Sigmoid colon (tissue), 4 donors: Measurements from ENCODE around the gene RGS7.

Source experiments
- EP300 ChIP-seq, 4 donors: sonication (generic); formaldehyde crosslinking; IDR thresholded peaks; one replicate each; pipeline ENCODE4 v1.6.1; 2017; ENCODE audit warnings: antibody characterized with exemption in 4 of 4
- POLR2A ChIP-seq, 2 donors: fragments of 450-650 bp; IDR thresholded peaks; one replicate each; pipeline ENCODE4 v1.6.1; 2016; ENCODE audit warnings: antibody characterized with exemption in 2 of 2, mild to moderate bottlenecking in 2 of 2, moderate library complexity in 2 of 2
- POLR2AphosphoS5 ChIP-seq, 4 donors: sonication (generic); formaldehyde crosslinking; IDR thresholded peaks; one replicate each; pipeline ENCODE4 v1.6.1; 2017; ENCODE audit warnings: antibody characterized with exemption in 4 of 4
- TF ChIP-seq, protein P1 (sequence below), 4 experiments: fragments of 450-650 bp in 3 of 4; fragments of 200-600 bp in 1 of 4; IDR thresholded peaks; one replicate each; pipeline ENCODE4 v1.5.1; 2016 to 2019; ENCODE audit warnings: antibody characterized with exemption in 4 of 4, mild to moderate bottlenecking in 3 of 4, moderate library complexity in 2 of 4

DNA sequence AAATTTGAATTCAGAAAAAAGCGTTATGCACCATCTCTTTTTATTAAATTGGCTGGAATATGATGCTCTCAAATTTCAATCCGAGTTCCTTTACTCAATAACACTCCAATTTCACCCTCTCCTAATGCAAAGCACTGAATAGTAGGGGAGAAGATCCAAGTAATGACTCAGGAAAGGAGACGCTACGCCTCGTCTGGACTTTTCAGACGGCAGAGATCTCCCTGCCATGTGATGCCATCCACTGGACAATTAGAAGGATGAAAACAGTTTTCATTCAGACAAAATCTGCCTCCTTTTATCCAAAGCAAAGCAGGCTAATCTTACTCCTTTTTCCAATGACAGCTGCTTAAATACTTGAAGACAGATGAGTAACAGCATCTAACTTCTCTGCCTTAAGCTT, 502.6 kb downstream of the RGS7 start:
- TF ChIP-seq EP300 (IDR thresholded peaks at IDR 0.05) (no peak), POLR2A (IDR thresholded peaks at IDR 0.05) (no peak), POLR2AphosphoS5 (IDR thresholded peaks at IDR 0.05) (no peak)
- TF ChIP-seq, protein P1, sequence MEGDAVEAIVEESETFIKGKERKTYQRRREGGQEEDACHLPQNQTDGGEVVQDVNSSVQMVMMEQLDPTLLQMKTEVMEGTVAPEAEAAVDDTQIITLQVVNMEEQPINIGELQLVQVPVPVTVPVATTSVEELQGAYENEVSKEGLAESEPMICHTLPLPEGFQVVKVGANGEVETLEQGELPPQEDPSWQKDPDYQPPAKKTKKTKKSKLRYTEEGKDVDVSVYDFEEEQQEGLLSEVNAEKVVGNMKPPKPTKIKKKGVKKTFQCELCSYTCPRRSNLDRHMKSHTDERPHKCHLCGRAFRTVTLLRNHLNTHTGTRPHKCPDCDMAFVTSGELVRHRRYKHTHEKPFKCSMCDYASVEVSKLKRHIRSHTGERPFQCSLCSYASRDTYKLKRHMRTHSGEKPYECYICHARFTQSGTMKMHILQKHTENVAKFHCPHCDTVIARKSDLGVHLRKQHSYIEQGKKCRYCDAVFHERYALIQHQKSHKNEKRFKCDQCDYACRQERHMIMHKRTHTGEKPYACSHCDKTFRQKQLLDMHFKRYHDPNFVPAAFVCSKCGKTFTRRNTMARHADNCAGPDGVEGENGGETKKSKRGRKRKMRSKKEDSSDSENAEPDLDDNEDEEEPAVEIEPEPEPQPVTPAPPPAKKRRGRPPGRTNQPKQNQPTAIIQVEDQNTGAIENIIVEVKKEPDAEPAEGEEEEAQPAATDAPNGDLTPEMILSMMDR (IDR thresholded peaks at IDR 0.05) = no peak
